Smooth muscle cell (in vitro differentiated cells): Measurements from ENCODE around the gene TCF20. TPM values are rescaled to one million over a fixed set of nuclear protein-coding genes. Genes with fewer than 3 reads are reported as not detected.

Source experiments
- DNase-seq: peaks from one replicate; lab custom pipeline; 2025; ENCODE audit not compliant: unreplicated experiment; lab: John Stamatoyannopoulos, UW
- H2AFZ ChIP-seq: fragments of 200-600 bp; sonication (generic); 2 replicates; pipeline ENCODE4 v1.6.0; 2016; ENCODE audit warnings: antibody characterized with exemption, low read depth, mild to moderate bottlenecking
- H3F3A ChIP-seq: fragments of 200-600 bp; sonication (generic); 2 replicates; pipeline ENCODE4 v1.6.0; 2017; ENCODE audit warnings: antibody characterized with exemption, low read depth
- H3K27ac ChIP-seq: fragments of 200-600 bp; sonication (generic); 2 replicates; pipeline ENCODE4 v1.5.1; 2016; ENCODE audit warnings: low read depth, mild to moderate bottlenecking
- H3K27me3 ChIP-seq: fragments of 200-600 bp; sonication (generic); 2 replicates; pipeline ENCODE4 v1.6.1; 2016; ENCODE audit warnings: low read depth, mild to moderate bottlenecking
- H3K36me3 ChIP-seq: fragments of 200-600 bp; sonication (generic); 2 replicates; pipeline ENCODE4 v1.5.1; 2016; ENCODE audit warnings: low read depth
- H3K4me1 ChIP-seq: fragments of 200-600 bp; sonication (generic); 2 replicates; pipeline ENCODE4 v1.5.1; 2016; ENCODE audit warnings: low read depth
- H3K4me2 ChIP-seq: fragments of 200-600 bp; sonication (generic); 2 replicates; pipeline ENCODE4 v1.6.0; 2016; ENCODE audit warnings: mild to moderate bottlenecking
- H3K4me3 ChIP-seq: fragments of 200-600 bp; sonication (generic); 2 replicates; pipeline ENCODE4 v1.5.1; 2016; ENCODE audit warnings: mild to moderate bottlenecking
- H3K79me2 ChIP-seq: fragments of 200-600 bp; sonication (generic); 2 replicates; pipeline ENCODE4 v1.6.0; 2016; ENCODE audit warnings: low read depth, mild to moderate bottlenecking
- H3K9ac ChIP-seq: fragments of 200-600 bp; sonication (generic); 2 replicates; pipeline ENCODE4 v1.6.0; 2016; ENCODE audit warnings: low read depth
- H3K9me3 ChIP-seq: fragments of 200-600 bp; sonication (generic); replicated peaks from 2 replicates; pipeline ENCODE4 v1.5.1; 2016; ENCODE audit warnings: low read depth
- H4K20me1 ChIP-seq: fragments of 200-600 bp; sonication (generic); 2 replicates; pipeline ENCODE4 v1.6.0; 2016; ENCODE audit warnings: low read depth
- CTCF ChIP-seq: fragments of 200-600 bp; sonication (generic); IDR thresholded peaks from 2 replicates; pipeline ENCODE4 v1.5.1; 2017; ENCODE audit warnings: borderline replicate concordance, mild to moderate bottlenecking, antibody characterized with exemption; ENCODE audit not compliant: insufficient read depth, poor library complexity, severe bottlenecking
- WGBS: methylation state at CpG from one replicate; pipeline ENCODE4 v1.1.7; 2016; ENCODE audit warnings: low lambda C conversion rate; 5-methylcytosine and 5-hydroxymethylcytosine counted together
- polyA plus RNA-seq: library from polyadenylated mRNA; unstranded; fragments of >200 nt; fragmentation: Nextera tagmentation; extraction: Ambion mirVana; gene quantifications from 2 replicates; pipeline ENCODE4 v1.2.1, GENCODE V29; 2016
- total RNA-seq: library from RNA; depleted of rRNA; stranded (reverse); fragments of >200 nt; gene quantifications from 2 replicates; pipeline ENCODE4 v1.2.3, GENCODE V29; 2014

TCF20 gene
- total and polyA plus RNA-seq, 2 experiments from 2014 or later: 3.7 to 23.3 TPM

- WGBS: 7% methylated on average over 41 of the region's 72 CpGs
- Histone ChIP-seq H2AFZ (no peak overlapping the region), H3K27ac (no peak overlapping the region), H3K4me2 (peak overlapping the region; percentile 88), H3K79me2 (no peaks in the 10 kb centered on the region), H3F3A (no peaks in the 10 kb centered on the region), H3K9me3 (no peaks in the 10 kb centered on the region), H3K4me1 (peaks cover 7% of the 10 kb centered on the region), H3K27me3 (peaks cover 17% of the 10 kb centered on the region), H3K9ac (no peak overlapping the region), H3K4me3 (peak overlapping the region; percentile 50), H4K20me1 (peaks cover 33% of the 10 kb centered on the region), H3K36me3 (no peaks in the 10 kb centered on the region)
- DNase-seq: no peak
- no peak for TF ChIP-seq CTCF
Measured at GRCh38 chr22:42283278-42284201, 13.1 kb upstream of the TCF20 start.

- H3K36me3 ChIP-seq: no peaks in the 10 kb centered on the region
- H3K4me2 ChIP-seq: peak overlapping the region; percentile 88
- H3K79me2 ChIP-seq: no peaks in the 10 kb centered on the region
- H3K9me3 ChIP-seq: no peaks in the 10 kb centered on the region
- no peak for TF ChIP-seq CTCF
- H3K27ac ChIP-seq: no peak overlapping the region
- DNase-seq: no peak
- H3K4me1 ChIP-seq: peaks cover 7% of the 10 kb centered on the region
- H4K20me1 ChIP-seq: peaks cover 33% of the 10 kb centered on the region
- no peak overlapping the region for H3K9ac ChIP-seq
- WGBS: 13% methylated on average over 14 of the region's 14 CpGs
- H3F3A ChIP-seq: no peaks in the 10 kb centered on the region
- no peak overlapping the region for H2AFZ ChIP-seq
- peak overlapping the region; percentile 50 for H3K4me3 ChIP-seq
- H3K27me3 ChIP-seq: peaks cover 17% of the 10 kb centered on the region
Measured at GRCh38 chr22:42282943-42283277, 12.5 kb upstream of the TCF20 start.

- Histone ChIP-seq H4K20me1 (peaks cover 33% of the 10 kb centered on the region), H2AFZ (no peak overlapping the region), H3K27ac (no peak overlapping the region), H3K79me2 (no peaks in the 10 kb centered on the region), H3K36me3 (no peaks in the 10 kb centered on the region), H3K4me3 (no peak overlapping the region), H3K4me1 (peaks cover 7% of the 10 kb centered on the region), H3K9ac (no peak overlapping the region), H3K4me2 (peak overlapping the region; percentile 88), H3K9me3 (no peaks in the 10 kb centered on the region), H3K27me3 (peaks cover 17% of the 10 kb centered on the region), H3F3A (no peaks in the 10 kb centered on the region)
- 81% methylated on average over 15 of the region's 22 CpGs for WGBS
- no peak for TF ChIP-seq CTCF
- no peak for DNase-seq
Measured at GRCh38 chr22:42282252-42282942, 11.9 kb upstream of the TCF20 start.
